GM12875 (cell line): ENCODE data around the gene UBN1.

Source experiments
- H3K4me3 ChIP-seq: one replicate; pipeline ENCODE4 v1.5.1; 2011; ENCODE audit warnings: low read depth, low read length, control low read depth
- TF ChIP-seq, protein P1 (sequence below): IDR thresholded peaks from 2 replicates; pipeline ENCODE4 v1.5.1; 2011; ENCODE audit warnings: low read depth, mild to moderate bottlenecking, control low read depth, inconsistent platforms, low read length, moderate library complexity, borderline replicate concordance; ENCODE audit not compliant: insufficient read depth

UBN1 gene

DNA sequence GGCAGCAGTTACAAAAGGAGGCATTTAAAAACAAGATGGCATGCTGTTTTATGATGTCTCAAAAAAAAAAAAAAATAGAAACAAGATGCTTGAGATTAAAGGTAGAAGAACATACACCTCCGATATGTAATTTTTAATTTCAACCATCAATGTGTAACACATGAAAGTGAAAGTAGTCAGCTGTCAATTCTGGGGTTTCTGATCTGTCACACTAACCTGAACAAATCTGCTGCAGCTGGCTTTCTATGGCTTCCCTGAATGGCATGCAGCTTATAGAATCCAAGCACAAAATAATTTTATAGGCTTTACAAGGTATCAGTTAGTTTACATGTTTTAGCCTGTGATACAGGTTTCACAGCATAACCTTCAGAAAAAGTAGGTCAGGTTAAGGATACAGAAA, 13.7 kb upstream of the UBN1 start:
- H3K4me3 ChIP-seq: no peak overlapping the region
- TF ChIP-seq, protein P1, sequence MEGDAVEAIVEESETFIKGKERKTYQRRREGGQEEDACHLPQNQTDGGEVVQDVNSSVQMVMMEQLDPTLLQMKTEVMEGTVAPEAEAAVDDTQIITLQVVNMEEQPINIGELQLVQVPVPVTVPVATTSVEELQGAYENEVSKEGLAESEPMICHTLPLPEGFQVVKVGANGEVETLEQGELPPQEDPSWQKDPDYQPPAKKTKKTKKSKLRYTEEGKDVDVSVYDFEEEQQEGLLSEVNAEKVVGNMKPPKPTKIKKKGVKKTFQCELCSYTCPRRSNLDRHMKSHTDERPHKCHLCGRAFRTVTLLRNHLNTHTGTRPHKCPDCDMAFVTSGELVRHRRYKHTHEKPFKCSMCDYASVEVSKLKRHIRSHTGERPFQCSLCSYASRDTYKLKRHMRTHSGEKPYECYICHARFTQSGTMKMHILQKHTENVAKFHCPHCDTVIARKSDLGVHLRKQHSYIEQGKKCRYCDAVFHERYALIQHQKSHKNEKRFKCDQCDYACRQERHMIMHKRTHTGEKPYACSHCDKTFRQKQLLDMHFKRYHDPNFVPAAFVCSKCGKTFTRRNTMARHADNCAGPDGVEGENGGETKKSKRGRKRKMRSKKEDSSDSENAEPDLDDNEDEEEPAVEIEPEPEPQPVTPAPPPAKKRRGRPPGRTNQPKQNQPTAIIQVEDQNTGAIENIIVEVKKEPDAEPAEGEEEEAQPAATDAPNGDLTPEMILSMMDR: no peak

DNA sequence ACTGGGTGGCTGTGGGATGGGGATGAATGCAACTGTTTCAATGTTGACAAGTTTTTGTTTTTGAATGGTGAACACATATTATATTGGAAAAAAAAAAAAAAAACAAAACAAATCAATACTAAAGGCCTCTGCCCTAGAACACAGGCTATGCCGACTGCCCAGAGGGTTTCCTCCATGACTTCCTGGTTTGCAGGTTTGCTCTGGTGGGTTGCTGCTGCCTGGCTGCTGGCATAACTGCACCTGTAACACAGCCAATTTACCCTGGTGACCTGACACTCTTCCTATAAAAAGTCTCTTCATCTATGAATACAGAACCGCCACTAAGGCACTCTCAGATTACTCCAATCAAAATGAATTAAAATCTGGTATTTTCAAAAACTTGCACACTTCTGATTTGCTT, 10.6 kb upstream of the UBN1 start:
- TF ChIP-seq, protein P1: no peak
- no peak overlapping the region for H3K4me3 ChIP-seq

DNA sequence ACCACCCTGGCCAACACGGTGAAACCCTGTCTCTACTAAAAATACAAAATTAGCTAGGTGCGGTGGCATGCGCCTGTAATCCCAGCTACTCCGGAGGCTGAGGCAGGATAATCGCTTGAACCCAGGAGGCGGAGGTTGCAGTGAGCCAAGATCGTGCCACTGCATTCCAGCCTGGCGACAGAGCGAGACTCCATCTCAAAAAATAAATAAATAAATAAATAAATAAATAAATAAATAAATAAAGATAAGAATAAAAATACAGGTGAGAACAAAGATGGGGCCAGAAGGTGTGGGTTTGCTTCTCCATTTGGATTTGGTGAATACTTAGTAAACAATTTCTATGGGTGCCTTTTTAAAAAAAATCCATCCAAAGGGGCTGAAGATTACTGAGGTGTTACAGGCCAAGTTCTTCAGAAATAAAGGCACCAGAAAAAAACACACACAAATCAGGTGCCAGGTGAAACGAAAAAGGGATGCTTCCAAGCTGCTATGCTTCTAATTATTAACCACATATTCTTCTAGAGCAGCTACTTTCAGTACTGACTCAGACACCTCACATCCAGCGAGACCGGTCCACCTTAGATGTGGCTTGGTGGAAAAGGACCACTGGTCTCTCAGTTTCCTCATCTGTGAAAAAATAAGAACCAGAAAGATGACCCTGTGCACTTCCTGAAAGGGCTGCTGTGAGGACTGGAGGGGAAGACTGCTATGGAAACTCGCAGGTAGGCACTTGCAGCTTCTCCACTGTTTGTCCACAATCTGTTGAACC, 9.4 kb upstream of the UBN1 start:
- H3K4me3 ChIP-seq: no peak overlapping the region
- TF ChIP-seq, protein P1: no peak

DNA sequence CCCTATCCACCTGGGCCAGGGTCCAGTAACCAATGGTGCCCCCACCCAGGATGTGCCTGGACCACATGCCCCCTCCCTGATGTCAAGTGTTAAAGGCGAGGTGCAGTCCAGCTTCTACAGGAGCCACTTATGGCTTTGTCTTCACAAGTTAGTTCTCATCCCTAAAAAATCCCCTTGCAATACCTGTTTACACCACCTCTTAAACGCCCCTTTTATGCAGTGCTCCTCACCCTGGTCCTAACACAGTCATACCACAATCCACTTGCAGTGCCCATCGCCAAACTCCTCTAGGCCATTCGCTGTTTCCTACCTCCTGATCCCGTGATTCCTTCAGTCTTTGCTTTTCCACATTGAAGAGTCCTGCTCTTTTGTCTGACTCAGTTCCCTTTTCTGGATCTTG, 7.3 kb upstream of the UBN1 start:
- TF ChIP-seq, protein P1: no peak
- H3K4me3 ChIP-seq: no peak overlapping the region

DNA sequence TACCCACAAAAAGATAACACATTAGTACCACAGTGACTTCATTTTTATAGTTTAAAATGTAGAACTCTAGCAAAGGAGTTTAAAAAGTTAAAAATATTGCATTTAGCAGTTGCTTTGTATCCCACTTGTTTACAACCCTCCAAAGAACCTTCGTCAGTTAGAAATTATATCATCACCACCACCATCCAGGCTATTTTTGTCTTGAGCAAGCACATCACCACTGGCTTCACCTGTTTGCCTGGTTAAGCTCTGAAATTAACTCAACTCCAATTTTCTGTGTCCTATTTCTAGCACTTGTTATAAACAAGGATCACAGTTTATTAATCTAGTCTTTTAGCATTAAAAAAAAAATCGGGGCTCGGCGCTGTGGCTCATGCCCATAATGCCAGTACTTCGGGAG, 6.3 kb upstream of the UBN1 start:
- H3K4me3 ChIP-seq: no peak overlapping the region
- TF ChIP-seq, protein P1: no peak

DNA sequence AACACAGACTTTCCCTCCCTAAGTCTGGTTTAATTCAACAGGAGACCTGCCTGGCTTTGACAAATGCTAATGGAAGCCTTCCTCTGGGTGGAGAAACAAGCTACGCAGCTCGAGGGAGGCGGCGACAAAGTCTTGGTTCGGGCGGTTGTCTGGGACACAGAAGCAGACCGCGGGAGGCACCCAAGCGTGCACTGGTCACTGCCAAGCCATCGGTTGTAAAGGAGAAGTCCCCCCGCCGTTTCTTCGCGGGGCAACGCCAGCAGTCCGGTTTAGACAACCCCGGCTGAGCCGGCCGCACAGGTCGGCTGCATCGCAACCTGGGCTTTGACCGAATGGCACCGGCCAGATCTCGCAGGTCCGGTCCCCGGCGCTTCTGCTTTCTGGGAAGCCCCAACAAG, 779 bp upstream of the UBN1 start:
- H3K4me3 ChIP-seq: peak overlapping the region; percentile 97
- TF ChIP-seq, protein P1: no peak
